ENCODE results near the gene RHOT2.

DNA sequence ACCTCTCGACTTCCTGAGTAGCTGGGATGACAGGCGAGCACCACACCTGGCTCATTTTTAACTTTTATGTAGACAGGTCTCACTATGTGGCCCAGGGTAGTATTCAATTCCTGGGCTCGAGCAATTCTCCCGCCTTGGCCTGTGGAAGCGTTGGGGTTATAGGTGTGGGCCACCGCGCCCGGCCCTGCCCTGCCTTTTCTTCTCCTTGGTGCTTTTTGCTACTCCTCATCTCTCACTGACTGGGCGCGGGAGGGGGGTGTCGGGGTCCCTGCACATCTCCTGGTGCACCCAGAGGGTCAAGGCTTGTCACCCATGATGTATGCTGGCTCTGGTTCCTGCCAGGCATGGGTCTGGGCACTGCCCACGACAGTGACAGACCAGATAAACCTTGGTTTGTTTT lies 23.4 kb upstream of the RHOT2 start:
- TF ChIP-seq EZH2 (IDR thresholded peaks at IDR 0.05; ENCODE audit: borderline replicate concordance, low read depth, low read length, severe bottlenecking) (no peak), POLR2A (IDR thresholded peaks at IDR 0.05; ENCODE audit: low read depth, low read length) (no peak)

All from endothelial cell of umbilical vein (primary cell).